Skin of body (tissue), 2 donors: ENCODE measurements around the gene UBTD1. TPM values are rescaled to one million over a fixed set of nuclear protein-coding genes. Genes with fewer than 3 reads are reported as not detected.
"Not testable (repeated sequence)": the region's sequence is repeated elsewhere in the genome, so short reads cannot be mapped to it uniquely, and the experiment has no call there.

Experiments used
- DNase-seq: peaks from one replicate; lab custom pipeline; 2025; lab: John Stamatoyannopoulos, UW
- total RNA-seq: library from RNA; depleted of rRNA; stranded (reverse); fragments of >200 nt; gene quantifications from one replicate; pipeline ENCODE4 v1.2.3, GENCODE V29; 2014

UBTD1 gene
- total RNA-seq, 1 donor from 2014 or later = 5.6 TPM

DNA sequence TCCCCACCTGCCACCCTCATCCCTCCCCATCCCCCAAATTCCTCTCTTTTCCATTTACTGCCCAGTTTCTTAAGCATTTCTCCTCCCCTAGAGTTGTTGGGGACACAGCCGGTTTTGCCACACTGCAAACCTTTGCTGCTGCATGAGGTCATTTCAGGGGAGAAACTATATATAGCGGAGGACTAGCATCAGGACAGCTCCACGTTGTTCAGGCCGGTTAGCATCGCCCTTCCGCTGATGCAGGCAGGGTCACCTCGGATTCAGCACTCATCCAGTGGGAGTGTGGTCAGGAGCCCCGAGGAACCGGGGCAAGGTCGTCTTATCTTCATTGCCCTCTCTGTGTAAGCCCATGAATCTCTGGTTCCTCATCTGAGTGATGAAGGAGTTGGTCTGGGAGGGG, 15.6 kb downstream of the UBTD1 start:
- DNase-seq = no peak

GRCh38 chr10:97515271-97515978, 16.7 kb downstream of the UBTD1 start:
- no peak for DNase-seq

- DNase-seq = no peak
Measured at GRCh38 chr10:97517096-97517750, 18.5 kb downstream of the UBTD1 start.

DNA sequence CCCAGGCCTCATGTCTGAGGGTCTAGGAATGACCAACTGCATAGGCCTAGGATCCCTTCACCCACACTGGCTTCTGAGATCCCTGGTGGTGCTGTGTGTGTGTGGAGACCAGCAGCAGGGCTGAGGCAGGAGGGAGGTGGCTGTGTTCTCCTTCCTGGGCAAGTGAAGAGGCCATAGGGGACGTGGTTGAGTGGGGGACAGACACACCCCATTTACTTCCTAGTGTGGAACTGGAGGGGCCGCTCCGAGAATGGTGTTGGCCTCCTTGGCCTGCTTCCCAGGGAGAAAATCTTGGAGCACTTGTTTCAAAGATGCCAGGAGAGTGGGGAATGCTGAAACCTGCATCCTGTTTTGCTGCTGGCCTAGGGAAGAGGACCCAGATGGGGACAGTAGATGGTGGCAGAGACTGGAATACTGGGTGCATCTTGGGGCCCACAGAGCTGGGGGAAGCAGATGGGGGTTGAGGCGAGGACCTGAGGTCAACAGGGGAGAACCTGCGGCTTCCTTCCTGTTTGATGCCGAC, 19.1 kb downstream of the UBTD1 start:
- DNase-seq = no peak

DNA sequence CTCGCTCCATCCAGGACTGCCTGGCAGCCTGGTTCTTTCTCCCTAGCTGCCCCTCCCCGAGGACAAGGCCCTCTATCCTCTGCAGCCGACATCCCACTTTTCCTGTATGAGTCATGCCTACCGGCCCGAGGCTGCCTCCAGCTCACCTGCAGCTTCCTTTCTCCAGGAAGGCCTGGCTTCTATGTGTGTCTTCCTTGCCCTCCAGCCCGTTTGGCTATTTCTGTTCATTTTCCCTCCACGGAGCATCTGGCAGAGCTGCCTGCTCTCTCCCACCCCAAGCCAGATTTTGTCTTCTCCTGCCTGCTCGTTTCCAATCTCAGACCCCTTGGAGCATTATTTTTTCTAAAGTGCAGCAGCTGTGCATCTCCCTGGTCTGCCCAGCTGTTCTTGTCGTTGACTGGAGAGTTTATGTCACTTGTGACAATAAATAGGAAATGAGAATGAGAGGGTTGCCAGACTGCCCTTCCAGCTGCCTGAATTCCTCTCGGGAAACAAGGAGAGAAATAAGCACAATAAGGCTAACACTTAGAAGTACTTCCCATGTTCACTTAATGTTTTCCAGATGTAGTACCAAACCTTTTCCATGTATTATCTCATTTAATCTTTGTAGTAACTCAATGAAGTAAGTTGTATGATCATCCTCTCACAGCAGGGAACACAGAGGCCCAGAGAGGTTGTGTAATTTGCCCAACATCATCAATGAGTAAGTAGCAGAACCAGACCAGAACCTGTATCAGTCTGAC, 19.7 kb downstream of the UBTD1 start:
- peak; percentile 51 for DNase-seq

DNA sequence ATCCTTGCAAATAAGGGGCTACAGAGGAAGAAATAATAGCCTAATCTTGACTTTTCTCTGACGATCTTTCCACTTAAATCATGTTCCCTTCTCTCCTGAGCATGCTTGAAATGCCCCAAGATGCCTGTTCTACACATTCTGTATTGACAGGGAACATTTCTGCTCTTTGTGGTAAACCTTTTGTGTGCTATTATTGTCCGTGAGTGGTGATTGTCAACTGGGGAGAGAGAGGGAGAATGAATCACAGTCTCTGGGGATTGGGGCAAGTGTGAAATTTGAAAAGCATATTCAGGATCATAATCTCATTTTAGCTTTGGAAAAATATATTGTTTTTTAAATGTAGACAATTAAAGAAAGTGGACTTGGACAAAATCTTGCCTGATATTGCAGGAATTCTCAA, 20.6 kb downstream of the UBTD1 start:
- DNase-seq = no peak

DNA sequence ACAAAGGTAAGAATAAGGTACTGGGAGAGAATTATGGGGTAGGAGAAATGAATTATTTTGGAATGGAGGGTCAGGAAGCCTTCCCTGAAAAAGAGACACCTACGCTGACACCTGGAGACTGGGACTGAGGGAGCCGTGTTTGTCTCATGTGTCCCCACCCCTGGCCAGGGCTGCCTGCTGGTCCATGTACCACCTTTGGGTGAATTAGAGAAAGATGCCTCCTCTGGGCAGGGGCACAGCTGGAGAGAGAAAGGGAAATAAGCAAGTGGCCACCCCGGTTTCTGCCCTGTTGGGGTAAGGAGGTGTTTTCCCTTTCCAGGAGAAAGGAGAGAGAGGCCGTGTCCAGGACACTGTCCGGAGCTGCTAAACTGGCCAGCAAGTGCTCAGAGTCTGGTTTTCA, 21.8 kb downstream of the UBTD1 start:
- DNase-seq = no peak

GRCh38 chr10:97520978-97521761, 22.4 kb downstream of the UBTD1 start:
- DNase-seq = no peak

DNA sequence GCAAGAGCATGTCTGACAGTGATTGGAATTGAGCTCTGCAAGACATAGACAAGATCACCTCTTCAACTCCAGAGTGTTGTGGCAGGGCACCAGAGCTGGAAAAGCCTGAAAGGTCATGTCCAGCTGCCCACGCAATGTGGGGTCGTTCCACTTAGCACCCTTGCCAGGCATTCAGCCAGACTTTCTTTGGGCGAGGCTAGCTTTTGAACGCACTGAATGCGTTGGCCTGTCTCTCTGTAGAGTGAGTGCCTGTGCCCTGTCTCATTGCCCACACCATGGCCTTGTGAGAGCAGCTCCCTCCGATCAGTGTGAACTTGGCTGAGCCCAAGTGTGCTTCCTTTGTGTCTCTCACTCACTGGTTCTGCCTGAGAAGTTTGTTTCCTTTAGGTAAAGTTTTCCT, 23.3 kb downstream of the UBTD1 start:
- no peak for DNase-seq

DNA sequence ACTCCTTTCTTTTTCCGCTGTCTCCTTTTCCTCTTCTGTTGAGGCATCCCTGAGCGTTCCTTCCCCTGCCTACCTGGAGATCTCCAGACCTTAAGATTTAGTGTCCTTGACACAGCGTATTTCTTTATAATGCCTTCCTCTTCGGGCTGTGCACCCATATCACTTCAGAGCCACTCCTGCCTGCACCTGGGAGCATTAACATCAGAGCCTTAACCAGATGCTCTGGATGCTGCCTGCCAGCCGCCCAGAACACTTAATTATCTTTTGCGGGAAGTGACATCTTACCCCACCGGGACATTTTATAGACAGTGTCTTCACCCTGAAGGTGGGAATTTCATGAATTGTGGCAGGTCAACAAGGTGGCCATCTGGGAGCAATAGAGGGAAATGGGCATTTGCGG, 24.2 kb downstream of the UBTD1 start:
- no peak for DNase-seq

DNA sequence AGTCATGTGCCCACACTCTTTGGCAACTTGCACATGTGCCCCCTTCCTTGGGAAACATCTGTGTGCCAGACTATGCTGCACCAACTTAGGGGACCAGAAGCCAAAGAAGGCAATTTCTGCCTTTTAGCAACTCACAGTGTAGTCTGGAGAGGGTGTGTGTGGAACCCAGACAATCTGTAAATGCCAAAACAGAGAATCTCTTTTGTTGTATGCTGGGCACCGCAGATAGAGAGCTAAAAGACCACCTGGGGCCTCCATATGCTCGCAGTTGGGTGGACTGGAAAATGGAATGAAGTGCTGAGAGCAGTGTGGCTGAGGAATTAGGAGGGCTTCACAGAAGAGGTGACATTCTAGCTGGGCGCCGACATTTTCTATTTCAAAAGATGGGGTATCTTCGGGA, 26.4 kb downstream of the UBTD1 start:
- peak; percentile 19 for DNase-seq

- no peak for DNase-seq
Measured at GRCh38 chr10:97525683-97526110, 27.0 kb downstream of the UBTD1 start.

GRCh38 chr10:97528876-97529275, 30.2 kb downstream of the UBTD1 start:
- DNase-seq = not testable (repeated sequence)

GRCh38 chr10:97529685-97530465, 31.2 kb downstream of the UBTD1 start:
- no peak for DNase-seq

- DNase-seq = no peak
Measured at GRCh38 chr10:97531401-97531986, 32.8 kb downstream of the UBTD1 start.

- no peak for DNase-seq
Measured at GRCh38 chr10:97532935-97533671, 34.4 kb downstream of the UBTD1 start.

DNA sequence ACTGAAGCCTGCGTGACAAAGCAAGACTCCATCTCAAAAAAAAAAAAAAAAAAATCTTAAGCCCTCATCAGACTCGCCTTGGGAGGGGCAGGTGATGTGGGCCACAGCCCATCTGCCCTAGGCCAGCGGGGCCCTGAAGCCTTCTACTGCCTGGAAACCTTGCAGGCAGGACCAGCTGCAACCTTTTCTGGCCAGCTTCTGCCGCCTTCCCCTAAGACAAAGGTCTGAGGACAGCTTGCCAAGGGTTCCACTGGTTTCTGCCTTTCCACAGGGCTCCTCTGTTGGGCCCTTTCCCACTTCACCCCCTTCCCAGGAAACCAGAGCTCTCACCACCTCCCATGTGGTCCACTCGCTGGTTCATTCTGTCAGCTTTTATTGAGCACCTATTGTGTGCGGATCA, 35.2 kb downstream of the UBTD1 start:
- no peak for DNase-seq

- no peak for DNase-seq
Measured at GRCh38 chr10:97534746-97535367, 36.1 kb downstream of the UBTD1 start.
